Fibroblast of the conjunctiva (primary cell): ENCODE results near the gene HSF5.
A peak's percentile ranks its signal among the peaks of the same experiment; 100 is the strongest.
"Not testable (repeated sequence)": the region's sequence is repeated elsewhere in the genome, so short reads cannot be mapped to it uniquely, and the experiment has no call there.

Experiments used
- DNase-seq: peaks from one replicate; pipeline ENCODE4 v3.0.0-alpha.2; 2010; ENCODE audit warnings: low read depth

HSF5 gene

DNA sequence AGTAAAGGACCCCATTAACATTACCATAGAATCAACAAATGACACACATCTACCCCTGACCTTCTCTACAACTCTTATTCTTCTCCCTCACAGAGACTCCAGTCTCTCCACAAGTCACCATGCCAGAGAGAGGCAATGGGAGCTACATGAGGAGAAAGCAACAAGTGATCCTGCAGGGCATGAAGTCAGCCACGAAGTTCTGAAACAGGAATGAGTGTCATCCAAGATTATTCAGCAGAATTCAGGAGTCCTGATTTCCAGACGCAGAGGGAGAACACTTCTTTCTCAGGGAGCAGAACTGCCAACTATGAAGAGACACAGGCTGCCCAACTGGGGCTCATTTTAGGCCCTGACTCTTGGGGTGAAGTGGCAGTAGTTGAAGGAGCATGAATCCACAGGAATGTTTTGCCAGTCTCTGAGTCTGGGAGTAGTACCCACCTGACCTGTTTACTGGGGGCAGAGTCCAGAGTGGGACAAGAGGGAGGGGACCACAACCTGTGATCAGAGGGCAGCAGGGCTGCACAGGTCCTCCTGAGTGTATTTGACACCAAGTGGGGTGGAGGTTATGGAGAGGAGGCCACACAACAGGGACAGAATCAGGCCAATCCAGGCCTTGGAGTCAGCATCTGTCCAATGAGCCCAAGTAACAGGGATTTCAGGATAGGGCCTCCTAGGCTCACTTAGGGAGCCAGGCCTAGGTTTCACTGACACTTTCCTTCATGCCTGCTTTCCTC lies 28.6 kb upstream of the HSF5 start:
- DNase-seq = no peak

DNA sequence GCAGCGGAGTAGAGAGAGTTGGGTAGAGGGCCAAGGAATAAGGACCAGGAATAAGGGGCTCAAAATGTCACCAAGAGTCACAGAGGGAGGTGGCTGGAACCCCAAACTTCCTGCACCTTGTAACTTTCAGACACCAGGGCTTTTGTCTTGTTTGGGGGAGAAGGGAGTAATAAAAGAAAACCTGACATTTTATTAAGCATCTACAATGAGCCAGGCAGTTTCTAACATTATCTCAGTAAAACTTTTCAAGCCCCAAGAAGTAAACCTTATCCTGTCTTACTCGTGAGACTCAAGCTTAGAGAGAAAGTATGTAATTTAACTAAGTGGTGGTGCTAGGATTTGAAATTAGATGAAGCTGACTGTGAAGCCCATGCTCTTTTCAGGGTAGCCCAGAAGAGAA lies 27.1 kb upstream of the HSF5 start:
- DNase-seq = no peak

DNA sequence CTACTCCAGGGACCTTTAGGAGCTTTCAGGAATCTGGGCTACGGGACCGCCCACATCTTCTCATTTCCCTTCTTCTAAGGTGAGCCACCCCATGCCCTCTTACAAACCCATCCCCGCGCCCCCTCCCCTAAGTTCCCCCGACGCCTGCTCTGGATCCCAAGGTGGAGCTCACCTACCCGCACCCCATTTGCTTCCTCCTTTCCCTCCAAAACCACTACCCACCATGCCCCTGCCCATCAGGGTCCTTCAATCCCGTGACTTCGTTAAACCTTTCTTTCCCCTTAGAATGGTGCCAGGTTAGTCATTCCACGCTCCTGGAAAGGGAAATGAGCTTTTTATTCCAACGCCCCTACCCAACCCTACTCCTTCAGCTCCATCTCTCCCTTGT lies 26.6 kb upstream of the HSF5 start:
- no peak for DNase-seq

DNA sequence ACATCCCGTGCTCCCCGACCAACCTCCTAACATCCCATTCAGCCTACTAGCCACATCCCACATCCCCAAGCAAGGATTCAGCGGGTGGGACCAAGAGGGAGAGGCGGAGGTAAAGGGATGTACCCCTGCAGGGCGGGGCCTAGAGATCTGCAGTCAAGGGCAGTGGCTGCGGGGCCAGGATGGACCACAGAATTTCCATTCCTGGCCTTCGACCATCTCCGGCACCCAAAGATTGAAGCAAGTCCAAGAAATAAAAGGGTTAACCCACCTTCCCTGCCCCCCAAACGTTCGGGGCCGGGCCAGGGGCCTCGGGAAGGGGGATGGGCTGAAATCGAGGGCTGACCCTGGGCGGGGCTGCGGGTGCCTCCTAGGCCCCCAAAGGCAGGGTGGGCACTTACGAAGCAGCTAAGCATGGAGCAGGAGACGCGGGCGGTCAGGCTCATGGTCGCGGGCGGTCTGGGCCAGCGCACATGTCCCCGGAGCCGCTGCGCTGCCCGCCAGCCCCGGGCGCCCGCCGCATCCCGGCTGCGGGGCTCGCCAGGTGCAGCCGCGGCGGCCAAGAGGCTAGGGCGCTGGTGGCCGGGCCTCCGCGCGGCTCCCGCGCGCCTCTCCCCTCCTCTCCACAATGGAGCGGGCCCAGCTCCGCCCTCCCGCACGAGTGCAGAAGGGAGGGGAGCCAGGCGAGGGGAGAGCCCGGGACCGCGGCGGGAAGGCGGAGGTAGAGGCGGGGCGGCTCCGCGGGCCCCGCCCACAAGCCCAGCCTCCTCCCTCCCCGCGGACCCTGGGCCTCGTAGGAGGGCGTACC lies 26.0 kb upstream of the HSF5 start, which contains the start of gene MTMR4:
TSS of gene MTMR4 (minus strand) at position 674 of the 805 bp plus-strand sequence. CDS start at position 443, 231 bp downstream.
- peak; percentile 40 for DNase-seq

DNA sequence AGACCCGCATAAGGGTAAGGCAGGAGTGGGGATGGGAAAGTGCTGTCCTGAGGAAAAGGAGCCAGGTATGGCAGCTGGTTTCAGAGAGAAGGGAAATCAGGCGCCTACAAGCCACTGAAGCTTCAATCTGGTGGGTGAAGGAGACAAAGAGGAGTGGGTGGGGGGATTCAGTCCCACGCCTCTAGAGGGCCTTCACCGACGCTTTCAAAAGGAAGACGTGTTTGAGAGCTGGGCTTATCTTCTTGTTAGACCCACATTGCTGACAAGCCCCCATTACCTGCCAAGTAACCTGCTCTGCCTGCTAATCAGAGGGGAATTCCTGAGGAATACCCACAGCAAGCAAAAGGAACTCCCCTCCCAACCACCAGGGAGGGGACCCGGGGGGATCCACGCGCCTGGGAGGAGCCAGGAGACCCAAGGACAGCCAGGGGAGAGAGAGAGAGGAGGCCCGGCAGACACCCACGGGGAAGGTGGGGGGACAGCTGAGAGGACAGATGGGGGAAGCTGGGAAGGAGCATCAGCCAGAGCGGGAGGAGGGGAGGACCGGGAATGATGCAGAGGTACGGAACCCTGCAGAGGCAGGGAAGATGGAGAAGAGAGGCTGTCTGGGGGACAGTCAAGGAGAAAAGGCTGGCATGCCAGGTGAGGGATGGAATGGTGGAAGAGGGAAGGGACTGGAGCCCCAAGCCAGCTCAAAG lies 25.2 kb upstream of the HSF5 start:
- no peak for DNase-seq

DNA sequence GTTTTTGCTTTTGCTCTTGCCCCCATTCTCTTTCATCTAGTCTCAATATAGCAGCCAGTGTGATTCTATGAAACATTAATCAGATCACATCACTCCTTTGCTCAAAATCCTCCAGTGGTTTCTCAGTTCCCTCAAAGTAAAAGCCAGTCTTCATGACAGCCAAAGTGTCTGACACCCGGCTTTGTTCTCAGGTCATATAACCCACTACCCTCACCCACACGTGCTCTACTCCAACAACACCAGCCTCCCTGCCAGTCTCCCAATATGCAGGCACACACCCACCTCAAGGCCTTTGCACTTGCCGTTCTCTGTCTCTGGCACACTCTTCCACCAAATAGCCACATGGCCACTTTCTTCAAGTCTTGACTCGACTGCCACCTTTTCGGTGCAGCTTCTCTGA lies 21.9 kb upstream of the HSF5 start:
- DNase-seq = no peak

DNA sequence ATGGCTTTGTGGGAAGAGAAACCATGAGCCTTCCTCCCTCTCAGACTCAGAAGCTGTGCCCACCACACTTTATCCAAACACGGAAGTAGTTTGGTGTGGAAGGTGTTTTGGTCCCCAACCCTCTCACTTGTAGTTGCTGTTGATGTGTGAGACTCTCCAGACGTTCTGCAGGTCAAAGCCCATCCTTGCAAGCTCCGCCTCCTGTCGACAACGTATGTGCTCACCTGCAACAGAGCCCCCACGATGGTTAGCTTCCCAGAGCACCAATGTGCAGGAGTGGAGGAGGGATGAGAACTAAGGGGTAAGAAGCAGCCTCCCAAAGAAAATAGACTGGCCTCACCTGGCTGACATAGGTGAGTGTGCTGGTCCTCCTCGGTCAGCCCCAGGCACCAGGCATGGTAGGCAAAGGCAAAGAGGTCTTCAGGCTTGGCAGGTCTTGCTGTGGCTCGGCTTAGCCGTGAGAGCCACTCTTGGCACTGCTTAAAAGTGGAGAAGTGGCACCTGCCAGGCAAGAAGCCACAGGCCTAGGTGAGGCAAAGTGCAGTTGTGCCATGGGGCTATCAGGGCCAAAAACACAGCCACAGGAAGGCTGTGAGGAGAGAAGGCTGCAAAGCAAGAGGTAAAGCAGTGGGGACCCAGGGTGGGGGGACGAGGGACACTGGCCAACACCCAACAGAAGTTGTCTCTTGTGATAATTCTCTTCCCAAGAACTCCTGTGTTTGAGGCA lies 20.3 kb upstream of the HSF5 start:
- DNase-seq = no peak

DNA sequence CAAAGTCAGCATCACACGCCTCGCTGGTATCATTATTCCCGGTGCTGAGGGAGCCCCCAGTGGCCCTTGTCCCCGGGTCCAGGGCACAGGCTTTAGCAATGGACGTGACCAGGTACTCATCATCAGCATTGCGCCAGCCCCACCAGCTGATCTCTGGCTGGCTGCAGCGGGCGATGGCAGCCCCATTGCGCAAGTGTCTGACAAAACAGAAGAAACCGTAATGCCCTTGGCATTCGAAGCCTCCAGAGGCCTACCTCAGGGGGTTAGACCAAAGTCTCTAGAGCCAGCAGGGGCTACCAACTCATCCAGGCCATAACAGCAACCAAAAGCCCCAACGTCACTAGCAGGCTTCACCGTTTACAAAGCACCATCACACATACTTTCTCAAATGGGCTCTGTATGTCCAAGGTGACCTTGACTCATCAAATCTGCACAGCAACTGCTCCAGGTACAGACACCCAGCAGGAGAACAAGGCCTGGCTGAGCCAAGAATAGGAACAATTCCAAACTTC lies 19.0 kb upstream of the HSF5 start:
- DNase-seq = no peak

DNA sequence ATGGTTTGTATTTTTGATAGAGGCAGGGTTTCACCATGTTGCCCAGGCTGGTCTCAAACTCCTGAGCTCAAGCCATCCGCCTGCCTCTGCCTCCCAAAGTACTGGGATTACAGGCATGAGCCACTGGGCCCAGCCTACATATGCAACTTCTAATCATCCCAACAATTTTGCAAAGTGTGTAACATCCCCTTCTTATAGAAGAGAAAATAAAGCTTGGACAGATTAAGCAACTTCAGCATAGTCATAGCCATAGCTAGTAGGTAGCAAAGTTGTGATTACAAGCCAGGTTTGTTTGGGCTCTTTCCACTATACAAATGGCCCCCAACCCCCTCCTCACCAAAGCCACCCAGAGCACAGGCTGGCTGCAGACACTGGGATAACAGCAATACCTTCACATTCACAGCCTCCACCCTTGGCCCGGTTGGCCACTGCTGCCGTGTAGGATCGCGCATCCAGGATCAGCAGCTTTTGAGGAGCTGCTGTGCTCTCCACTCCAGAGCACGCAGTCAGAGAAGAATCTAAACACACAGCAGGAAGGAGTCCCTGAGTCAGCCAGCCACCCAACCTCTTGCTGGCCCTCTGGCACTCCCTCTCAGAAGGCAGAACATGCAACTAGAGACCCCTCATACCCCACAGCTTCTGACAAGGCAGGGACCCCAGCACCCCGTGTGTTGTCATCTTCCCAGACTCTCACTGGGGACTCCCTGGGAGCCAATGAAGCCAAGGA lies 18.3 kb upstream of the HSF5 start:
- no peak for DNase-seq

DNA sequence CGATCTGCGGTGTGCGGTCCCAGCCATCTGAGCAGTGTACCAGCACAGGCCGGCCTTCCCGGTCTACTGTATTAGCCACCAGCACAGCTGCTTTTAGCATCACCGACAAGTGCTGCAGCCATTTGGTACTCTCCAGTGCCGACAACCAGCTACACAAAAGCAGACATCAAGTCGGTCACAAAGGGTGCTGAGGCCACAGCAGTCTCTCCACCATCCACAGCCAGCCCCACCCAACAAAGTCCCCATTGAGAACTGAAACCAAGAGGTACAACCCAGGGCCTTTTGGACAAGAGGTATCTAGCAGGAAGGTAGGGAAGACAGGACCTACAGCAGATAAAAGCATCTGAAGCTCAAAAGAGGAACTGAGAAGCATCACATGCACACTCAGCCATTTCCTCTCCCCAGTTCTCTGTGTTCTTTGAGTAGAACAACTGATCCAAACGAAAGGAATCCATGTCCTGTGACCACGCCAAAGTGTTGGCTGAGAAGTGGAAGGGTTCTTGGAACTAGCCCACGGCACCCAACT lies 16.7 kb upstream of the HSF5 start:
- DNase-seq = no peak

DNA sequence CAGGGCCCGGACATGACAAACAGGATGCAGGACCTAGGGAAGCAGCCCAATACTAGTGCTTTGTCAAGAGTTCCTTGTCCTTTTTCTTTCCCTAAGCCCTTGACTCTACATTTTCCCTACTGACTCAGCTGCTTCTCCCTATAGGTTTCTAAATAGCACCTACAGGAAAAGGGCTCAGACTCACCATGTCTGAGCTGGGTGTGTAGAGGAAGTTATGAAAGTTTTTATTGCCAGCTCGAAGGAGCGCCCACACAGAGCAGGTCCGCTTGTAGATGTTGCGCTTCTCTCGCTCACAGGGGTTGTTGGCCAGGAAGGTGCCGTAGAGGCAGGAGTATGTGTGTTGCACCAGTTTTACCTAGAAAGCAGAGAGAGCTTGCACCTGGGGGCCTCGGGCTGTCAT lies 15.7 kb upstream of the HSF5 start:
- no peak for DNase-seq

DNA sequence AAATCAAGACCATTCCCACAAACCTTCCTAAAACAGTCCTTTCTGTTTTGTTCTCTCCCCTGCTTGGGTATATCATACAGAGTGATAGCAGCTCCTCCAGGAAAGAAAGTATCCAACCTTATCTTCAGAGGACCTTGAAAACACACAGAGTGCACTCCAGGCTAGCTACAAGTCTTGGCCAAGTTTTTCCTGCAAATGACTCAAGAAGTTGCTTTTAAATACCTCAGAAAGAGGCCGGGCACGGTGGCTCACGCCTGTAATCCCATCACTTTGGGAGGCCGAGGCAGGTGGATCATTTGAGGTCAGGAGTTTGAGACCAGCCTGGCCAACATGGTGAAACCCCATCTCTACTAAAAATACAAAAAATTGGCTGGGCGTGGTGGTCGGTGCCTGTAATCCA lies 14.9 kb upstream of the HSF5 start:
- not testable (repeated sequence) for DNase-seq

DNA sequence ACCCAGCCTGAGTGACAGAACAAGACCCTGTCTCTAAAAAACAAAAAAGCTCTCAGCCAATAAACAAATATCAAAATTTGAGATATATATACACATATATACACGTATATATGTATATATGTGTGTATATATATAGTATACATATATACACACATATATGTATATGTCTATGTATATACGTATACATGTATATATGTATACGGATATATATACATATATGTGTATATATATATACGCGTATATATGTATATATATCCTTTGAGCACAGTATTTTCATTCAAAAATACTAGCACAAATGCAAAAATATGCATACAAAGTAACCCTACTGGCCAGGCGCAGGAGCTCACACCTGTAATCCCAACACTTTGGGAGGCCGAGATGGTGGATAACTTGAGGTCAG lies 13.2 kb upstream of the HSF5 start:
- DNase-seq = no peak

DNA sequence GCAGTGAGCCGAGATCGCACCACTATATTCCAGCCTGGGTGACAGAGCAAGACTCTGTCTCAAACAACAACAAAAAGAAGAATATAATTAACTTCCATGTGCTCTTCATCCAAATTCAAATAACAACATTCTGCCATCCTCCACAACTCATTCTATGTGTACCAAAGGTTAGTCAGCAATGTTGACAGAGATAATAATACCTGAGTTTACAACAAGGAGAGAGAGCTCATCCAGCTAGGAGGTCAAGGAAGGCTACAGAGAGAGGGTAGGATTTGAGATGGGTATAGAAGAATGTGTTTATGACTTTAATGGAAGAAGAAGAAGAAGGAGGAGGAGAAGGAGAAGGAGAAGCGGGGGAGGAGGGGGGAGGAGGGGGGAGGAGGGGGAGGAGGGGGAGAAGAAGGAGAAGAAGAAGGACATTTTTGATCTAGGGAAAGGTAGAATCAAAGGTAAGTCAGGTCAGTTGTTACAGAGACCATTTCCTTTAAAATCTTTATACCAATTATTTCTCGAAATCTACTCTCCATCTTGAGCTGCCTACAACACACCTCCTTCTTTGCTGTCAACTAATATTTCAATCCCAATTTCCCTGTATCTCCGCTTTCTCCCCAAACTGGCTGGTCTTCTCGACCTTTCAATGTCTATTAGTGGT lies 10.1 kb upstream of the HSF5 start:
- no peak for DNase-seq

DNA sequence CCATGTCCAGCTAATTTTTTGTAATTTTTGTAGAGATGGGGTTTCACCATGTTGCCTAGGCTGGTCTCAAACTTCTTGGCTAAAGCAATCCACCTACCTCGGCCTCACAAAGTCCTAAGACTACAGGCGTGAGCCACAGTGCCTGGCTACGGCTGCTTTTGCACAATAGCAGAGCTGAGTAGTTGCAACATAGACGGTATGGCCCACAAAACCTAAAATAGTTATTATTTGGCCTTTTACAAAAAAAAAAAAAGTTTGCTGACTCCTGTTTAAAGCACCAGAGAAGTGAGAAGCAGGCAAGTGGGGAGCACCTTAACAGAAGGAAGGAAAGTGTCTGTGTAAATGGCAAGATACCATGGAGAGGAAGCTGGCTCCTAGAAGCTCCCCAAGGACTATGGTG lies 5.3 kb upstream of the HSF5 start:
- no peak for DNase-seq

DNA sequence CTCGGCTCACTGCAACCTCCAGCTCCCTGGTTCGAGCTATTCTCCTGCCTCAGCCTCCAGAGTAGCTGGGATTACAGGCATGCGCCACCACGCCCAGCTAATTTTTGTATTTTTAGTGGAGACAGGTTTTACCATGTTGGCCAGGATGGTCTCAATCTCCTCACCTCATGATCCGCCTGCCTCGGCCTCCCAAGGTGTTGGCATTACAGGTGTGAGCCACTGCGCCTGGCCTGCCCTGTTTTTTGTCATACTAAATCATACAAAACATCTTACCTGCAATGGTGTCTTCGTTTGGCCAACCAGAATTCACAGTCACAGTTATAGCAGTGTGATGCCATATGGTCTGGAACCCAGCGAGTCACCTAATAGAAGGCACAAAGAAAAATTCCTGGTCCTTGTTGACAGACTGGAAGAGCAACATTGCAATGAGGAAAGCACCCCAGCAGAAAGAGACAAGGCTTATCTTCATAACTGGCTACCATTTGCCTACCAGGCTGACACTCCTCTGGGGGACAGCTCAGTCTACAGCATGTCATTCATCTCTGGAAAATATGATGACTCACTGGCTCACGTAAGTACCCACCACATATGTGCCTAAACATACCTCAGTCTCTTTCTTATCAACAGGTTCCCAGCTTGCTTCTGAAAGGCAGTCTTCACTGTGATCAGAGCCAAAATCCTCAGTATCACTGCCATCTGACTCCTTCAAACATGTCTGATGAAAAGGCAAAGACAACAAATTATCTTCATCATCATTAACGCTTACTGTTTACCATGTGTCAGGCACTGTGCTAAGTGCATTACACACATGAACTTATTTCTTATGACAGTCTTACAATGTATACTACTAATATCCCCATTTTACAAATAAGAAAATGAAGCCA lies 4.3 kb upstream of the HSF5 start:
- no peak for DNase-seq

DNA sequence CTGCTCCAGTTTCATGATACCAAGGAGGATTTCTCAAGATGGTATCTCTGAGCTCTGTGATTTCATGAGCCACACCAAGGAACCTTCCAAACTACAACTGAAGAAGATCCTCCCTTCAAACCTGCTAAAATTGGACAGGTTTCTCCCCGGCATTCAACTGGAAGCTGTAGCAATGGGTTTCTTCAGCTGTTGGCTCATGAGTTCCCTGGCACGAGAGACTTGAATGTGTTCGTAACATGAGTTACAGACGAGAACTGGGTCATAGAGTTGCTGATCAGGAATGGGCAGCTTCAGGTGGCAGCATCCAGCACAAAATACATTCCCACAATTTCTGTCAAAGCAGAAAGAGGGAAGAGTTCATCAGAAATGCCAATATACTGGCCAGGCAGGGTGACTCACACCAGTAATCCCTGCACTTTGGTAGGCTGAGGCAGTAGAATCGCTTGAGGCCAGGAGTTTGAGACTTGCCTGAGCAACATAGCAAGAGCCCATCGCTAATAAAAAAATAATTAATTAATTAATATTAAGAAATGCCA lies 3.4 kb upstream of the HSF5 start:
- no peak for DNase-seq

DNA sequence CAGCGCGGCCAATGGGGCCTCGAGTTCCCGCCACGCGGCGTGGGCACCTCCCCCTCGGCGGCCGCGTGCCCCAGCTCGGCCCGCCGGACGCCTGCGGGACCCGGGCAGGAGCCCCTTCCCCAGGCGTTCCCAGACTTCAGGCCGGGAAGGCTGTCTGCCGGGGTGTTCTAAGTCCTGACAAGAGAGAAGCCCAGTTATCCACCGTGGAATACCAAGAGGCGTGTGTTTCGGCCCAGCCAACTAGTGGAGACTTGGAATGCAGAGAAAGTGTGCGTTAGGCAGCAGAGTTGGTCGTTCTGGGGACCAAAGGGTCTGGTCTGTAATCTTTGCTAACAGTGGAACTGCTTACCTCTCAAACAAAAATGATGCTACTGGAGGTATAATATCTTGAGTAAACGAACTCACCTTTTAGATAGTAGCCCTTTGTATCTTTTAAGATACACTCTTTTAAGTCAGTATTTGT lies 251 bp upstream of the HSF5 start:
- no peak for DNase-seq

DNA sequence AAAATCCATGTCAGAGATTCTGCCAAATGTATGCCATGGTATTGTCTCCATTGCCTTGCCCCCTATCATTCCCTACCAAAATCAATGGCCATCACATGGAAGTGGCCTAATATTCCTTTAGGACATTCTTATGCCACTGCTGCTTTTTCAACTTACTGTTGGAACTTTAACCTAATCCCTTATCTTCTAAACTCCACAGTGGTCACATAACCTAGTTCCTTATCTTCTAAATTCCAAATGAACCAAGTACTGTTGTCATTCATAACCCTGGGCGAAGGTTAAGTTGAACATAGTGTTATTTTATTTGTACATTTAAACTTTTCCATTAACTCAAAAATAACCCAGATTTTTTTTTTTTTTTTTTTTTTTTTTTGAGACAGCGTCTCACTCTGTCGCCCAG lies 3.6 kb downstream of the HSF5 start:
- DNase-seq = no peak
